Right lobe of liver (tissue), 4 donors: Measurements from ENCODE around the gene ARHGAP32.

Experiments
- CTCF ChIP-seq, 4 donors: fragments of 200-600 bp in 3 of 4; fragments of 450-650 bp in 1 of 4; IDR thresholded peaks; one replicate each; pipeline versions ENCODE4 v1.5.1 to v1.8.0; 2016 to 2022; ENCODE audit warnings: antibody characterized with exemption in 4 of 4, mild to moderate bottlenecking in 2 of 4
- POLR2A ChIP-seq: fragments of 450-650 bp; IDR thresholded peaks from one replicate; pipeline ENCODE4 v1.6.1; 2017; ENCODE audit warnings: antibody characterized with exemption, mild to moderate bottlenecking
- donor health status: DM: no; HTN: no; CAD: no.
- donor health status: DM: no; HTN: no; CAD: no.
- donor health status: DM: no; HTN: yes; CAD: no.

DNA sequence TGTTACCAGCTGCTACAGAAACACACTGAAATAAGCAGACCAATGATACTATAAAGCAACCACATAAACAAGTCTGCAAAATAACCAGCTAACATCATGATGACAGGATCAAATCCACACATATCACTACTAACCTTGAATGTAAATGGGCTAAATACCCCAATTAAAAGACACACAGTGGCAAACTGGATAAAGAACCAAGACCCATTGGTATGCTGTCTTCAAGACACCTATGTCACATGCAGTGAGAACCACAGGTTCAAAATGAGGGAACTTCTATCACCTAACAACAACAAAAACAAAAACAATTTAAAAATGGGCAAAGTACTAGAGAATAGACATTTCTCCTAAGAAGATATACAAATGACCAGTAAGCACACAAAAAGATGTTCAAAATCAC is 89.9 kb downstream of the ARHGAP32 start:
- TF ChIP-seq CTCF (IDR thresholded peaks at IDR 0.05) (no peak), POLR2A (no peak)
